ENCODE measurements around the gene NDUFA8. TPM values are rescaled to one million over a fixed set of nuclear protein-coding genes. Genes with fewer than 3 reads are reported as not detected.

Gene NDUFA8
- total RNA-seq, 1 experiment from 2014 or later, result 70.7 TPM

DNA sequence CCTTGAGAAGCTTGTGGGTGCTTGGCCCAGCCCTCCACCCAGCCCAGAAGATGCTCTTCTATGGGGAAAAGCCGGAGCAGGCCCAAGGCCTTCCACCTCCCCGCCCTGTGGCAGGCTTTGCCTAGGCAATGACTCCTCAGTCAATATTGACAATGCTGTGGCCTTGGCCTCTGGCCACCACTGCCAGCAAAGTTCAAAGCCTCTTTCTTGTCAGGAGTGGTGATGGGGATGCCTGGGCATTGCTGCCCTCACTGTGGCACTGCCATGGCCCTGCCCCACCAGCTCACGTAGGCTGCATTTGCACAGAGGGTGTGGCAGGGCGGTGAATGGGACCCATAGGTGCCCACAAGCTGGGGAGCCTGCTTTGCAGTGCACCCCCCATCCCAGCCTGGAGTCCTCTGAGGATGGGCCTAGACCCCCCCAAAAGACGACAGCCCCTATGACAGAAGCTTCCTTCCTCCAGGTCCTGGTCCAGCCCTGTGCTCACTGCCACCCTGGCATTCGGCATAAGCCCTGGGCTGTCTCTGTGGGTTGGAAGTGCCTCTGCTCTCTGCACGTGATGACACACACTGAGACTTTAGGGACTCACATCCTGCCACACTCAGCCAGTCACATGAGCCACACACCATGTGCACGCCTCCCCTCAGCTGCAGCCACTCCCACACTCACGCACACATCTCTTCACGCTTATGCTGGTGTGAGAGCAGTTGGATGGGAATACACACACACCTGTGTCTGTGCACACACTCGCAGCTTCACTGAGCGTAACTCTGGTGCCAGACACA lies 31.2 kb upstream of the NDUFA8 start:
- H3K4me1 Mint-ChIP-seq, result peaks cover 16% of the 10 kb centered on the region
- no peak for DNase-seq (ENCODE audit: low spot score)
- ATAC-seq, result no peak
- H3K36me3 Mint-ChIP-seq, result no peaks in the 10 kb centered on the region
- POLR2A ChIA-PET, result interaction anchor here (1.5 kb wide), 1 partner anchor 9 kb away, joined by 4 read pairs; no protein-coding TSS in a partner anchor
- CTCF ChIA-PET, result interaction anchor here (2.1 to 4.0 kb wide), 2 partner anchors 65 to 160 kb away, joined by 5 to 26 read pairs; no protein-coding TSS in a partner anchor
- H3K27me3 Mint-ChIP-seq (ENCODE audit: low read depth), result no peaks in the 10 kb centered on the region
- no peaks in the 10 kb centered on the region for H3K9me3 Mint-ChIP-seq
- H3K4me3 Mint-ChIP-seq, result no peak overlapping the region
- H3K27ac Mint-ChIP-seq, result no peak overlapping the region
- TF ChIP-seq PRRX2 (CRISPR knock-in tag; IDR thresholded peaks at IDR 0.05), result no peak
- no peak for TF ChIP-seq SMAD4 (CRISPR knock-in tag; IDR thresholded peaks at IDR 0.05)
- TF ChIP-seq, protein P1, sequence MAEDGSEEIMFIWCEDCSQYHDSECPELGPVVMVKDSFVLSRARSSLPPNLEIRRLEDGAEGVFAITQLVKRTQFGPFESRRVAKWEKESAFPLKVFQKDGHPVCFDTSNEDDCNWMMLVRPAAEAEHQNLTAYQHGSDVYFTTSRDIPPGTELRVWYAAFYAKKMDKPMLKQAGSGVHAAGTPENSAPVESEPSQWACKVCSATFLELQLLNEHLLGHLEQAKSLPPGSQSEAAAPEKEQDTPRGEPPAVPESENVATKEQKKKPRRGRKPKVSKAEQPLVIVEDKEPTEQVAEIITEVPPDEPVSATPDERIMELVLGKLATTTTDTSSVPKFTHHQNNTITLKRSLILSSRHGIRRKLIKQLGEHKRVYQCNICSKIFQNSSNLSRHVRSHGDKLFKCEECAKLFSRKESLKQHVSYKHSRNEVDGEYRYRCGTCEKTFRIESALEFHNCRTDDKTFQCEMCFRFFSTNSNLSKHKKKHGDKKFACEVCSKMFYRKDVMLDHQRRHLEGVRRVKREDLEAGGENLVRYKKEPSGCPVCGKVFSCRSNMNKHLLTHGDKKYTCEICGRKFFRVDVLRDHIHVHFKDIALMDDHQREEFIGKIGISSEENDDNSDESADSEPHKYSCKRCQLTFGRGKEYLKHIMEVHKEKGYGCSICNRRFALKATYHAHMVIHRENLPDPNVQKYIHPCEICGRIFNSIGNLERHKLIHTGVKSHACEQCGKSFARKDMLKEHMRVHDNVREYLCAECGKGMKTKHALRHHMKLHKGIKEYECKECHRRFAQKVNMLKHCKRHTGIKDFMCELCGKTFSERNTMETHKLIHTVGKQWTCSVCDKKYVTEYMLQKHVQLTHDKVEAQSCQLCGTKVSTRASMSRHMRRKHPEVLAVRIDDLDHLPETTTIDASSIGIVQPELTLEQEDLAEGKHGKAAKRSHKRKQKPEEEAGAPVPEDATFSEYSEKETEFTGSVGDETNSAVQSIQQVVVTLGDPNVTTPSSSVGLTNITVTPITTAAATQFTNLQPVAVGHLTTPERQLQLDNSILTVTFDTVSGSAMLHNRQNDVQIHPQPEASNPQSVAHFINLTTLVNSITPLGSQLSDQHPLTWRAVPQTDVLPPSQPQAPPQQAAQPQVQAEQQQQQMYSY (CRISPR knock-in tag; IDR thresholded peaks at IDR 0.05), result no peak
- no peak for TF ChIP-seq NR3C1 (CRISPR knock-in tag; conservative IDR thresholded peaks at IDR 0.05; ENCODE audit: low read depth)
- no peak for TF ChIP-seq ZNF121 (CRISPR knock-in tag; IDR thresholded peaks at IDR 0.05)
- TF ChIP-seq SMAD3 (CRISPR knock-in tag; IDR thresholded peaks at IDR 0.05; ENCODE audit: borderline replicate concordance), result no peak
- TF ChIP-seq, protein P2, sequence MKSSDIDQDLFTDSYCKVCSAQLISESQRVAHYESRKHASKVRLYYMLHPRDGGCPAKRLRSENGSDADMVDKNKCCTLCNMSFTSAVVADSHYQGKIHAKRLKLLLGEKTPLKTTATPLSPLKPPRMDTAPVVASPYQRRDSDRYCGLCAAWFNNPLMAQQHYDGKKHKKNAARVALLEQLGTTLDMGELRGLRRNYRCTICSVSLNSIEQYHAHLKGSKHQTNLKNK (CRISPR knock-in tag; IDR thresholded peaks at IDR 0.05), result no peak
- TF ChIP-seq, protein P3, sequence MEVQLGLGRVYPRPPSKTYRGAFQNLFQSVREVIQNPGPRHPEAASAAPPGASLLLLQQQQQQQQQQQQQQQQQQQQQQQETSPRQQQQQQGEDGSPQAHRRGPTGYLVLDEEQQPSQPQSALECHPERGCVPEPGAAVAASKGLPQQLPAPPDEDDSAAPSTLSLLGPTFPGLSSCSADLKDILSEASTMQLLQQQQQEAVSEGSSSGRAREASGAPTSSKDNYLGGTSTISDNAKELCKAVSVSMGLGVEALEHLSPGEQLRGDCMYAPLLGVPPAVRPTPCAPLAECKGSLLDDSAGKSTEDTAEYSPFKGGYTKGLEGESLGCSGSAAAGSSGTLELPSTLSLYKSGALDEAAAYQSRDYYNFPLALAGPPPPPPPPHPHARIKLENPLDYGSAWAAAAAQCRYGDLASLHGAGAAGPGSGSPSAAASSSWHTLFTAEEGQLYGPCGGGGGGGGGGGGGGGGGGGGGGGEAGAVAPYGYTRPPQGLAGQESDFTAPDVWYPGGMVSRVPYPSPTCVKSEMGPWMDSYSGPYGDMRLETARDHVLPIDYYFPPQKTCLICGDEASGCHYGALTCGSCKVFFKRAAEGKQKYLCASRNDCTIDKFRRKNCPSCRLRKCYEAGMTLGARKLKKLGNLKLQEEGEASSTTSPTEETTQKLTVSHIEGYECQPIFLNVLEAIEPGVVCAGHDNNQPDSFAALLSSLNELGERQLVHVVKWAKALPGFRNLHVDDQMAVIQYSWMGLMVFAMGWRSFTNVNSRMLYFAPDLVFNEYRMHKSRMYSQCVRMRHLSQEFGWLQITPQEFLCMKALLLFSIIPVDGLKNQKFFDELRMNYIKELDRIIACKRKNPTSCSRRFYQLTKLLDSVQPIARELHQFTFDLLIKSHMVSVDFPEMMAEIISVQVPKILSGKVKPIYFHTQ (CRISPR knock-in tag; IDR thresholded peaks at IDR 0.05), result no peak
- TF ChIP-seq, protein P4, sequence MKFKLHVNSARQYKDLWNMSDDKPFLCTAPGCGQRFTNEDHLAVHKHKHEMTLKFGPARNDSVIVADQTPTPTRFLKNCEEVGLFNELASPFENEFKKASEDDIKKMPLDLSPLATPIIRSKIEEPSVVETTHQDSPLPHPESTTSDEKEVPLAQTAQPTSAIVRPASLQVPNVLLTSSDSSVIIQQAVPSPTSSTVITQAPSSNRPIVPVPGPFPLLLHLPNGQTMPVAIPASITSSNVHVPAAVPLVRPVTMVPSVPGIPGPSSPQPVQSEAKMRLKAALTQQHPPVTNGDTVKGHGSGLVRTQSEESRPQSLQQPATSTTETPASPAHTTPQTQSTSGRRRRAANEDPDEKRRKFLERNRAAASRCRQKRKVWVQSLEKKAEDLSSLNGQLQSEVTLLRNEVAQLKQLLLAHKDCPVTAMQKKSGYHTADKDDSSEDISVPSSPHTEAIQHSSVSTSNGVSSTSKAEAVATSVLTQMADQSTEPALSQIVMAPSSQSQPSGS (CRISPR knock-in tag; IDR thresholded peaks at IDR 0.05; ENCODE audit: borderline replicate concordance, low read depth), result no peak
- TF ChIP-seq, protein P5, sequence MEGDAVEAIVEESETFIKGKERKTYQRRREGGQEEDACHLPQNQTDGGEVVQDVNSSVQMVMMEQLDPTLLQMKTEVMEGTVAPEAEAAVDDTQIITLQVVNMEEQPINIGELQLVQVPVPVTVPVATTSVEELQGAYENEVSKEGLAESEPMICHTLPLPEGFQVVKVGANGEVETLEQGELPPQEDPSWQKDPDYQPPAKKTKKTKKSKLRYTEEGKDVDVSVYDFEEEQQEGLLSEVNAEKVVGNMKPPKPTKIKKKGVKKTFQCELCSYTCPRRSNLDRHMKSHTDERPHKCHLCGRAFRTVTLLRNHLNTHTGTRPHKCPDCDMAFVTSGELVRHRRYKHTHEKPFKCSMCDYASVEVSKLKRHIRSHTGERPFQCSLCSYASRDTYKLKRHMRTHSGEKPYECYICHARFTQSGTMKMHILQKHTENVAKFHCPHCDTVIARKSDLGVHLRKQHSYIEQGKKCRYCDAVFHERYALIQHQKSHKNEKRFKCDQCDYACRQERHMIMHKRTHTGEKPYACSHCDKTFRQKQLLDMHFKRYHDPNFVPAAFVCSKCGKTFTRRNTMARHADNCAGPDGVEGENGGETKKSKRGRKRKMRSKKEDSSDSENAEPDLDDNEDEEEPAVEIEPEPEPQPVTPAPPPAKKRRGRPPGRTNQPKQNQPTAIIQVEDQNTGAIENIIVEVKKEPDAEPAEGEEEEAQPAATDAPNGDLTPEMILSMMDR (IDR thresholded peaks at IDR 0.05), result no peak
- TF ChIP-seq HMGA2 (CRISPR knock-in tag; IDR thresholded peaks at IDR 0.05), result no peak
- TF ChIP-seq, protein P6, sequence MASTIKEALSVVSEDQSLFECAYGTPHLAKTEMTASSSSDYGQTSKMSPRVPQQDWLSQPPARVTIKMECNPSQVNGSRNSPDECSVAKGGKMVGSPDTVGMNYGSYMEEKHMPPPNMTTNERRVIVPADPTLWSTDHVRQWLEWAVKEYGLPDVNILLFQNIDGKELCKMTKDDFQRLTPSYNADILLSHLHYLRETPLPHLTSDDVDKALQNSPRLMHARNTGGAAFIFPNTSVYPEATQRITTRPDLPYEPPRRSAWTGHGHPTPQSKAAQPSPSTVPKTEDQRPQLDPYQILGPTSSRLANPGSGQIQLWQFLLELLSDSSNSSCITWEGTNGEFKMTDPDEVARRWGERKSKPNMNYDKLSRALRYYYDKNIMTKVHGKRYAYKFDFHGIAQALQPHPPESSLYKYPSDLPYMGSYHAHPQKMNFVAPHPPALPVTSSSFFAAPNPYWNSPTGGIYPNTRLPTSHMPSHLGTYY (CRISPR knock-in tag; IDR thresholded peaks at IDR 0.05), result no peak
- TF ChIP-seq, protein P7, sequence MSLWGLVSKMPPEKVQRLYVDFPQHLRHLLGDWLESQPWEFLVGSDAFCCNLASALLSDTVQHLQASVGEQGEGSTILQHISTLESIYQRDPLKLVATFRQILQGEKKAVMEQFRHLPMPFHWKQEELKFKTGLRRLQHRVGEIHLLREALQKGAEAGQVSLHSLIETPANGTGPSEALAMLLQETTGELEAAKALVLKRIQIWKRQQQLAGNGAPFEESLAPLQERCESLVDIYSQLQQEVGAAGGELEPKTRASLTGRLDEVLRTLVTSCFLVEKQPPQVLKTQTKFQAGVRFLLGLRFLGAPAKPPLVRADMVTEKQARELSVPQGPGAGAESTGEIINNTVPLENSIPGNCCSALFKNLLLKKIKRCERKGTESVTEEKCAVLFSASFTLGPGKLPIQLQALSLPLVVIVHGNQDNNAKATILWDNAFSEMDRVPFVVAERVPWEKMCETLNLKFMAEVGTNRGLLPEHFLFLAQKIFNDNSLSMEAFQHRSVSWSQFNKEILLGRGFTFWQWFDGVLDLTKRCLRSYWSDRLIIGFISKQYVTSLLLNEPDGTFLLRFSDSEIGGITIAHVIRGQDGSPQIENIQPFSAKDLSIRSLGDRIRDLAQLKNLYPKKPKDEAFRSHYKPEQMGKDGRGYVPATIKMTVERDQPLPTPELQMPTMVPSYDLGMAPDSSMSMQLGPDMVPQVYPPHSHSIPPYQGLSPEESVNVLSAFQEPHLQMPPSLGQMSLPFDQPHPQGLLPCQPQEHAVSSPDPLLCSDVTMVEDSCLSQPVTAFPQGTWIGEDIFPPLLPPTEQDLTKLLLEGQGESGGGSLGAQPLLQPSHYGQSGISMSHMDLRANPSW (CRISPR knock-in tag; conservative IDR thresholded peaks at IDR 0.05; ENCODE audit: low read depth), result no peak
- no peak for TF ChIP-seq GRHL2 (CRISPR knock-in tag; IDR thresholded peaks at IDR 0.05; ENCODE audit: insufficient replicate concordance, severe bottlenecking)
- TF ChIP-seq, protein P8, sequence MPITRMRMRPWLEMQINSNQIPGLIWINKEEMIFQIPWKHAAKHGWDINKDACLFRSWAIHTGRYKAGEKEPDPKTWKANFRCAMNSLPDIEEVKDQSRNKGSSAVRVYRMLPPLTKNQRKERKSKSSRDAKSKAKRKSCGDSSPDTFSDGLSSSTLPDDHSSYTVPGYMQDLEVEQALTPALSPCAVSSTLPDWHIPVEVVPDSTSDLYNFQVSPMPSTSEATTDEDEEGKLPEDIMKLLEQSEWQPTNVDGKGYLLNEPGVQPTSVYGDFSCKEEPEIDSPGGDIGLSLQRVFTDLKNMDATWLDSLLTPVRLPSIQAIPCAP (CRISPR knock-in tag; IDR thresholded peaks at IDR 0.05), result no peak
- TF ChIP-seq, protein P9, sequence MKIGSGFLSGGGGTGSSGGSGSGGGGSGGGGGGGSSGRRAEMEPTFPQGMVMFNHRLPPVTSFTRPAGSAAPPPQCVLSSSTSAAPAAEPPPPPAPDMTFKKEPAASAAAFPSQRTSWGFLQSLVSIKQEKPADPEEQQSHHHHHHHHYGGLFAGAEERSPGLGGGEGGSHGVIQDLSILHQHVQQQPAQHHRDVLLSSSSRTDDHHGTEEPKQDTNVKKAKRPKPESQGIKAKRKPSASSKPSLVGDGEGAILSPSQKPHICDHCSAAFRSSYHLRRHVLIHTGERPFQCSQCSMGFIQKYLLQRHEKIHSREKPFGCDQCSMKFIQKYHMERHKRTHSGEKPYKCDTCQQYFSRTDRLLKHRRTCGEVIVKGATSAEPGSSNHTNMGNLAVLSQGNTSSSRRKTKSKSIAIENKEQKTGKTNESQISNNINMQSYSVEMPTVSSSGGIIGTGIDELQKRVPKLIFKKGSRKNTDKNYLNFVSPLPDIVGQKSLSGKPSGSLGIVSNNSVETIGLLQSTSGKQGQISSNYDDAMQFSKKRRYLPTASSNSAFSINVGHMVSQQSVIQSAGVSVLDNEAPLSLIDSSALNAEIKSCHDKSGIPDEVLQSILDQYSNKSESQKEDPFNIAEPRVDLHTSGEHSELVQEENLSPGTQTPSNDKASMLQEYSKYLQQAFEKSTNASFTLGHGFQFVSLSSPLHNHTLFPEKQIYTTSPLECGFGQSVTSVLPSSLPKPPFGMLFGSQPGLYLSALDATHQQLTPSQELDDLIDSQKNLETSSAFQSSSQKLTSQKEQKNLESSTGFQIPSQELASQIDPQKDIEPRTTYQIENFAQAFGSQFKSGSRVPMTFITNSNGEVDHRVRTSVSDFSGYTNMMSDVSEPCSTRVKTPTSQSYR (CRISPR knock-in tag; IDR thresholded peaks at IDR 0.05), result no peak
- TF ChIP-seq CREB1 (CRISPR knock-in tag; IDR thresholded peaks at IDR 0.05), result no peak

Measured in WTC11 (cell line).